Measurements from ENCODE around the gene AGPAT3.

The AGPAT3 gene

DNA sequence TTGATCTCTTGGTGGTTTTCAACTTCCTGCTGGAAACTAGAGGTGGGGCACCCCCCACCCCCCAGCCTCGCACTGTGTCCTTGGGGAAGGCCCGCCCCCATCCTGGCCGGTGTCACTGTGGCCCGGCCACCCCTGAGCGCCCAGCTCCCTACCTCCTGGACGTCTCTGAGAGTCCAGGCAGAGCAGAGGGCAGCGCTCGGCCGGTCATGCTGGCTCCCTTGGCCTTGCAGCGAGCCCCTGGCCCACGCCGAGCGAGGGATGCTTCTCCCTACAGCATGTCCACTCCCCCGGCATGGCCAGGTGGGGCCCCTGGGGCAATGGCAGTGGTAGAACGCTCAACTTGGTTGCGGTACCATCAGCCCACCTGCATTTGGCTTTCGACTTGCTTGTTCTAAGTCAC, 118.4 kb downstream of the AGPAT3 start:
- DNase-seq, result no peak

DNA sequence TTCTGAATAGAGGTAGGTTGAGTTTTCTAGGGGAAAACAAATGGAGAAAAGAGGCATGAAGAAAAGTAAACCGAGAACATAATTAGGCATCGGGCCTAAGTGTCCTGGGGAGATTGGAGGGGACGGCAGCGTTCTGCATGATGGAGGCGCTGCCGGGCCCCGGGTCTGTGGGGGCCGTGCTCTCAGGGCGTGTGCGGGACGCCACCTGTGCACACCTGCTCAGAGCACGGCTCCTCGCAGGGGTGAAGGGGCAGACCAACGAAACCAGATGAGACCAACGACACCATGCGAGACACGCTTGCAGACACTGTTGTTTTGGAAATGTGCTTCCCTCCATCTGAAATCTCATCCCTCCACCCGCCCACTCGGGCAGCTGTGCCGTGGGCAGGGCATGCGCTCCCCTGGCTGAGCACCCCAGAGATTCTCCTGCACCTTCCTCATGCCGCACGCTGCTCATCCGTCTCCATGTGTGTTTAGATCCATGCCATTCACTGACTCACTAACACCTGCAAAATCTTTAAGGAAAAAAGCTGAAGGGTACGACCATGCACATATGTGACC, 118.9 kb downstream of the AGPAT3 start:
- no peak for DNase-seq

DNA sequence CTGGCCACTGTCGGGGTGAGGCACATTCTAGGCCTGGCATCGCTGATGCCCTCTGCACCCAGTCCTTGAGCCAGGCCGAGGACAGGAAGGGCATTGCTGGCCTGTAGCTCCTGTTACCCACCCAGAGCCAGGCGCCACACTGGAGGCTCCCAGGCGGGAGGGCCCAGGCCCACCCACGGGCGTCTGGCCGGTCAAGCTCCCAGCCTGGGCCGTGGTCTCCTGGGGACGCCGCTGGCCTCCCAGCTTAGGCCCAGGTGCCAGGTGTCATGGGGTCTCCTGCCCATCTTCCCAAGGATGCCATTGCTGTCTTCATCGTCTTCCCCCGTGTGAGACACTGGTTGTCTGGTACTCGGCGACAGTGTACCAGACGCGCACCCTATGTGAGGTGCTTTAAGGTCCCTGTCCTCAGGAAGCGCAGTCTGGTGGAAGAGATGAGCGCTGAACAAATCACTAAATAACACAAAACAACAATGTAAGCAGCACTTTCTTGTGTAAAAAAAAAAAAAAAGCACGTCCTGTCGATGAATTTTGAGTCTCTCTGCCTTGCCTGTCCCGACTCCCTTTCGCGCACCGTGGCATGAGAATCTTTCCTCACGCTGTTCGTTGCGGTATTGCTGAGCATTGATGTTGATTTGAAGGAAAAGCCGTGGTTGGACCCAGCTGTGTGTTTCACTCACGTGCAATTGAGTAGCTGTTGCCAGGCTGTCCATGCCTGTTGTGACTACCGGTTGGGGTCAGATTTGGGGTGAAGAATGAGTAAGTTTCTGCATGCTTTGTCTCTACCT, 120.1 kb downstream of the AGPAT3 start:
- no peak for DNase-seq

DNA sequence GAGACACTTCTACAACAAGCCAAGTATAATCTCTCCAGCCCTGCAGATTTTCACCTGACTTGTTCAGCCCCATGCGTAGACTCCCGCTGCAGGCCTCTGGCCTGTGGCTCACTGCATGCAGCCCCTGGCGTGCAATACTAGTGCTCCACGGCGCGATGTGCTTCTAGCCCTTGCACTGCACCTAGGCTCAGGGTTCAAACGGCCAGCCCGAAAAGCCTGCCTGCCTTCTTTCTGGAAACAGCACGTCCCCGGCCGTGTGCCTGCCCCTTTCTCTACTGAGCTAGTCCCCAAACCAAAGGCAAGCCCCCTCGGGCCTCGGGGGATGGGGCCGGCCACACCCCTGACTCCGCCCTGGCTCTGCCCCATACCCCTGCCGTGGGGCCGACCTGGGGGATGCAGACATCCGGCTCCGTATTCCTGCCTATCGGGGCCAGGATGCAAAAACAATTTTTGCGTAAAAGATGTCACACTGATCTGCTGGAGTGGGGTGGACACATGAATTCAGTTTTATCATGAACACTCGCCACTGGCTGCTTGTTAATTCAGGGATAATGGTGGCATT, 120.7 kb downstream of the AGPAT3 start:
- no peak for DNase-seq

DNA sequence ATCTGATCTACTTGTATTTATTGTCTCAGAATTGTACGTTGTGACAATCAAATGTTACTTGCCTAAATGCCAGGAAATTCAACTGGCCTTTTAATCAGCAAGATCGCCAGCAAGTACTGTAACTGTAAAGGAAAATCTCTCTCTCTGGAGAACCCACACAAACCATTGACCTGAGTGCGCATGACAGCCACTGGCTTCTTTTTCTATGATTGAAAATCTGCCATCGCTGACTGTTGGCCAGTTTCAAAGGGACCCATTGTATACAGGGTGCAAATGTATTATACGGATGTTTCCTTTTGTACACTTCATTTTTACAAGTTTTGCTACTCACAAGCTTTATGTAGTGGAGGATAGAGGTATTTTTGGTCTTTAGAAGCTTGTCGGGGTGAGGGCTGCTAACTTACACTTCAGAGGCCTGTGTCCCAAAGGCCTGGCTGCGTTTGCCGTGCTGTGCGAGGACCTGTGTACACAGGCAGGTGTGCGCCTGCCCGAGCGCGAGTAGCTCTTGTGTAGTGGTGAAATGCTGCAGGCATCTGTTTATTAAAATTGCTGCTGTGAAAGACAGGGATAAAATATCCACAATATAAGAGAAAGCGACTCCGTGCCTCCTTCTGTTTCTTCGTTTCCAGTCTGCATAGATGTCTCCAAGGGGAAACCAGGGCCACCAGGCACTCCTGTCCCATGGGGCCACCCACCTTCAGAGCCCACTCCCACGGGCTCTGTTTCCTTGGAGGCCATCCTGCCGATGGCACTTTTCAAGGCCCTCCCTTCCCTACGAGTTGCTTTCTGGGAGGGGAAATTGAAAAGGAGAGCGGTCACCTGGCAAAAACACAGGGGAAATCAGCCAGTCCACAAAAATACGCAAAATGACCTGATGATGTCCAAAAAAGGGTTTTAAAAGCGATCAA, 121.8 kb downstream of the AGPAT3 start:
- DNase-seq, result no peak

DNA sequence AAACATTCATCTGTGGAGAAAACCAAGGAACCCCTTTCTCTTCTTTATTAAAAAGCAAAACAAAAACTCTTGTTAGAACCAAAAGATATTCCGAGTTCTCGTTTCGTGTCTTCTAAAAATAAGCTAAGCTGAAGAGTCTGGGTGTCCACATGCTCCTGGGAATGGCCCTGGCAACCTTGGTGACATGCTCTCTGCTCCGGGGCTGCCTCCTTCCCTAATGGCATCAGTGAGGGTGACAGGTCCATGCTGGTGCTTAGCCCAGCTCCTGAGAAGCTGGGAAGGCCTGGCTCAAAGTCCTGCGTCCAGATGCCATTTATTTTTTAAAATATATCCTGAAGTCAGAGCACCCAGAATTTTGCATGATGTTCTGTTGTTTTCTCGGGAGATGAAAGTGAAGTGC, 122.5 kb downstream of the AGPAT3 start:
- no peak for DNase-seq

DNA sequence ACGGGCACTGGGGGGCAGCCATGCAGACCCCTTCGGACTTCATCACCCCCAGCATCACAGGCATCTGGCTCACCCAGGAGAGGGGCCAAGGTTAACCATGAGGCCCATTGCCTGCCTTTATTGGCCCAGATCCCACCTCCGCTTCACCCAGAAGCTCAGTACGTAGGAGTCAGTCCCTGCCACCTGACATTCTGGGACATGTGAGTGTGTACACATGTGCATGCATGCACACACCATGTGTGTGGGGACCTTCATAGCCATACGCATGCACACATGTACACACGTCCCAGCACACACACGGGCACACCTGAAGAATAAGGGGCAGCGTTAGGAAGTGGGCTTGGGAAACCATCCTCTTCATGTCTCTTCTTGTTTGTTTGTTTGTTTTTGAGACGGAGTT, 123.0 kb downstream of the AGPAT3 start:
- no peak for DNase-seq

DNA sequence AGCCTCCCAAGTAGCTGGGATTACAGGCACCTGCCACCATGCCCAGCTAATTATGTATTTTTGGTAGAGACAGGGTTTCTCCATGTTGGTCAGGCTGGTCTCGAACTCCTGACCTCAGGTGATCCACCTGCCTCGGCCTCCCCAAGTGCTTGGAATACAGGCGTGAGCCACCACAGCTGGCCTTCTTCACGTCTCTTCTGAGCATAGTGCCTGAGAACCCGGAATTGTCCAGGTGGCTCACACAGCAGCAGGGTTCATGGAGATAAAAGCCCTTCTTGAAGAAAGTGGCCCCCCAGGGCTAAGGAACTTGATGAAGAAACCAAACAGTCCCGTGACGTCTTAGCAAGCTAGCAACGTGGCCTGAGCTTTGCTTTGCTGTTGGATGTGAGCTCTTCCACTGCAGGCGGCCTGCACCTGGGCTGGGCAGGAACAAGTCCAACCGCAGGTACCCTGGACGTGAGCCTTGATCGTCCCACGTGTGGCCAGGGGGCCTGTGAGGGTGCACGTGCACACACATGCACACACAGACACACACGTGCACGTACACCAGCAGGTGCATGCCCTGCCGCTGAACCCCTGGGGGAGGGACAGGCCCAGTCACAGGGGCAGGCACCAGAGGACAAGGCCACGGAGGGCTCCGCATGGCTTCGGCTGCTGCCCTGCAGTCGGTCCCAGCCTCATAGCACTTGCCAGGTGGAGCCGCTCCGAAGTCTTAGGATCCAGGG, 123.6 kb downstream of the AGPAT3 start:
- no peak for DNase-seq

DNA sequence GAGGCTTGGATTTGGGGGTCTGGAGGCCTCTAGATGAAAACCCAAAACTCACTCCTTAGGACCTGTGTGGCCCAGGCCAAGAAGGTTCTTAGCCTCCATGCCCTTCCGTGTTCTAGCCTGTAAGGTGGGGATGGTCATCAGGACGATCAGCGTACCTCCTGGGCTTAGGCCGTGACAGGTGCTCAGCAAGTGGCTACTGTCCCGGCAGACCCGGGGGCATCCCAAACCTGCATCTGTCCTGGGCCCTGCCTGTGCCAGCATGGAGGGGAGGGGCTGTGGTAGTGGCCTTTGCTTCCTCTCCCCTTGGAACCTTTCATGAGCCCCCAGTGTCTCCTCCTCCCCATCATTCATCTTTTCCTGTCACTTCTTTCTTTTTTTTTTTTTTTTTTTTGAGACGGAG, 124.4 kb downstream of the AGPAT3 start:
- DNase-seq, result no peak

DNA sequence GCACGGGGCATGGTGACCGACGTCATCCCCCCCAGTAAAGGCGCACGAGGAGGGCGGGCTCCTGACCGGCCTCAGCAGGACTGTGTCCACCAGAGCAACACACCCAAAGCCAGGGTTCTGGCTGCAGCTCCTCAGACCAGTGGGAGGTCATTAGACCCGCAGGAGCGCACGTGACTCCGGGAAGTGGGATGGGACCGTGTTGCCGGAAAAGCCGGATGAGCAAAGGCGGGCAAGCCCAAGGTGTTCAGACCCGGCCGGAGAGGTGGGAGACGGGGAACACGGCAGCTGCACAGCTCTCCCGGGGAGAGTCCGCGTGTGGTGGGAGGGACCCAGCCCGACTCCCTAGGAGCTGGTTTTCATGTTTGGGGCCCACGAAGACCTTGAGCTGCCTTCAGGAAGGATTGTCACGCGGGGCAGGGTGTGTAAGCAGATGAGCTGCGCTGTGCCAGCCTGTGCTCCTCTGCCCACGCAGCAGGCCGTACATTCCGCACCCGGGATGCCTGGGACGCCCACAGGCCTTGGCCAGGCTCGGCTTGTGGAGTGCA, 126.5 kb downstream of the AGPAT3 start:
- DNase-seq, result no peak

DNA sequence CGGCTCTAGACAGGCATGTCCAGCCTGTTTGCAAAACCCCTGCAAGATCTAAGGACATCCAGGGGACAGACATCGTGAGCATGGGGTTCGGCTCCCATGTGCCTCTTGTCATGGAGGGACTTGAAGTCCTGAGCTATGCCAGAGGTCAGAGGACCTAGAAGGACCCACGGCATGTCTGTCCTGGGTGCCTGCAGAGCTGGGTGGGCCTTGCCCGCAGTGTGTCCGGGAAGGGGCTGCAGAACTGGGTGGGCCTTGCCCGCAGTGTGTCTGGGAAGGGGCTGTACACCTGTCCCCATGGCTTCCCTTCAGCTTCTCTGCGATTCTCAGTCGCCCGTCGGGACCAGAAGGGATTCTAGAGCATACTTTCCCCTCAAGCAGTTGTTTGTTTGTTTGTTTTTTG, 127.1 kb downstream of the AGPAT3 start:
- no peak for DNase-seq

DNA sequence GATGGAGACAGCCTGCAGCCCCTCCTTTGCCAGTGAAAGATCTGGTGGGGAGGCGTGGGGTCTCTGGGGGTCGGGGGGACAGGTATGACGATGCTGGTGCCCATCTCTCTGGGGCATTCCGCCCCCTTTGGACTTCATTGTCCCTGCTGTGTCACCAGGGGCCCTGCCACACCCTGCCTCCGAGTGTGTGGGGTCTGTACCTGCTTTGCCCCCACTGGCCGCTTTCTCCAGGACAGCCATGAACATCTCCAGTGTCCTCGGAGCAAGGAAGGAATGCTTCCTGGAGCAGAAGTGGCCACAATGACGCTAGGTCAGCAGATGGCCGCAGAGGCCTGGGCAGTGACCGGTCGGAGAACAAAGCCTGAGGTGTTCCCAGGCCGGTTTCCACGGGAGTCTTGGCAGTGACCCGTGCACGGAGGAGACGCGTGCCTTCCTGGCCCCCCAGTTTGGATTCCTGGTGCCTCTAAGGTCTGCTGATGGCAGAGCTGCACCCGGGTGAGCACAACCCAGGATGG, 128.5 kb downstream of the AGPAT3 start:
- no peak for DNase-seq

DNA sequence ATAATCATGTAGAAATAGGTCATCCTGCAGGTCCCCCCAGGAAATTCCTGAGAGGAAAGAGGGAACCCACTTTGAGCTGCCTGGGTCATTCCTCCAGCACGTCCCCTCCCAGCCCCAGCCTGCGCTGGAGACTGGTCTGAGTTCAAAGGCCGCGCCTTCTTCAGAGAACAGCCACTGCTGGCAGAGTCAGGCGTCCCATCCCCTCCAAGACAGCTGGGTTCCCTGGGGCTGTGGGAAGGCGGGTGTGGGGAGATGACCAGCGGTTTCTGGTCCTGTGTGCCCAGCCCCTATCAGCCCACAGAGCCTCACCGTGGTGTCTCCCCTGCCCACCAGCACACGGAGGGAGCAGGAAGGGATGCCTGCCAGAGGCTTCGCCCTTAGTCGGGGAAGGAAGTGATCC, 129.1 kb downstream of the AGPAT3 start:
- DNase-seq, result no peak

DNA sequence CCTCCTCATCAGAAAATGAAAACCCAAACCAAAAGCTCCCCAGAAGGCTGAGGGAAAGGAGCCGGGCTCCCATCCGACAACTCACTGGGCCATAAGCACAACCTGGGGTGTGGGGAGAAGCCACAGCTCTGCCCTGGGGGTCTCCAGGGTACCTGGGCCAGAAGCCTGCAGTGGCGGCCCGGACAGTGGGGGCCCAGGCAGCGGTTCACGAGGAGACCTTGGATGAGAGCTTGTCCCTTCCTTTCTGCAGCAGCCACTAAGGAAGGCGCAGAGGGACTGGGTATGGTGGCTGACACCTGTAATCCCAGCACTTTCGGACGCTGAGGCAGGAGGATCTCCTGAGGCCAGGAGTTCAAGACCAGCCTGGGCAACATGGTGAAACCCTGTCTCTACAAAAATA, 129.6 kb downstream of the AGPAT3 start:
- no peak for DNase-seq

DNA sequence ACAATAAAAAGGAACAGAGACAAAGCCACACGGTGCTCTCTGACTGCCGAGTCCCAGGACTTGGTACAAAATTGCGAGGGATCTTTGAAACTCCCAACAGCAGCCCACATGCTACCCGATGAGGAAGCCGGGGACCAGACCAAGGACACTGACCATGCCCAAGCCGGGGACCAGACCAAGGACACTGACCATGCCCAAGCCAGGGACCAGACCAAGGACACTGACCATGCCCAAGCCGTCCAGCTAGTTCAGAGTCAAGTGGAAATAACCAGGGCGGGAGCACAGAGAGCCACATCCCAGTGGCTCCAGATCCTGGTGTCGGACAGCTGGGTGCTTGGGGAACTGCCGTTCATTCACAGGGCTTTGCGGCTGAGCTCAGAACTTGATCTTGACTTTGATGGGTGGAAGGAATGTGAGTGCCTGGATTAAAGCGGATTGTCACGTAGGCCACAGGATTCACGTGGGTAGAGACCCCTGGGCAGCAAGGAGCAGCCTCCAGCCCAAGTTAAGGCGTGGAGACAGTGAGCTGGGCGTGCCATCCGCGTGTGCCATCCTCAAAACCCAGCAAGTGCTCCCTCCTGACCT, 130.6 kb downstream of the AGPAT3 start:
- no peak for DNase-seq

DNA sequence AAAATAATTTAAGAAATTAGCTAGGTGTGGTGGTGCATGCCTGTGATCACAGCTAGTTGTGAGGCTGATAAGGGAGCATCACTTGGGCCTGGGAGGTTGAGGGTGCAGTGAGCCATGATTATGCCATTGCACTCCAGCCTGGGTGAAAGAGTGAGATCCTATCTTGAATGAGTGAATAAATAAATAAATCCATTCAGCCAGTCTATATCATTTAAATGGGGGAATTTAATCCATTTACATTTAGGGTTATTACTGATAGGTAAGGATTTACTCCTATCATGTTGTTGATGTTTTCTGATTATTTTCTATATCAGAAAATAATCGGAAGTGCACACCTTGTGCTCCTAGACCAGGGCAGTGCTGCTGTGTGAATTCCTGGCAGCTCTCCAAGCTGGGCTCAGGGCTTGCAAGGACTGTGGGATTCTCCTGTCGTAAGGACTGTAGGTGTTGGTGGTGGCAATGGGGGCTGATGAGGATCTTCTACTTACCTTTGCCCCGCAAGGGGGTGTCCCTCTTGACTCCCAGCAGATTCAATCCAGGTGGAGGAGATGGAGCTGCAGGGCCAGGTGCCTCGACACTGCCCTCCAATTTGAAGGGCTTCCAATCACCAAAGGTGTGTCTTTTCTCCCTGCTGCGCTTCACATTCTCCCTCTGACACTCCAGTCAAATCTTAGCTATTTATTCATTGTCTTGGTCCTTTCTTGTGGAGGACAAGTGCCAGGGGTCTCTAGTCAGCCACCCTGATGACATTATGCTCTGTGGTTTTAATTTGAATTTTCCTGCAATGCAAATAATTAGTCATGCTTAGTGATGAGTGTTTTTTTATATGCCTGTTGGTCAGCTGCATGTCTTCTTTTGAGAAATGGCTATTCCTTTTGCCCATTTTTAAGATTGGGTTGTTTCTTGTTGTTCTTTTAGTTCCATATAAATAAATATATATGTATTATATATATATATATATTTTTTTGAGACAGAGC, 133.0 kb downstream of the AGPAT3 start:
- no peak for DNase-seq

DNA sequence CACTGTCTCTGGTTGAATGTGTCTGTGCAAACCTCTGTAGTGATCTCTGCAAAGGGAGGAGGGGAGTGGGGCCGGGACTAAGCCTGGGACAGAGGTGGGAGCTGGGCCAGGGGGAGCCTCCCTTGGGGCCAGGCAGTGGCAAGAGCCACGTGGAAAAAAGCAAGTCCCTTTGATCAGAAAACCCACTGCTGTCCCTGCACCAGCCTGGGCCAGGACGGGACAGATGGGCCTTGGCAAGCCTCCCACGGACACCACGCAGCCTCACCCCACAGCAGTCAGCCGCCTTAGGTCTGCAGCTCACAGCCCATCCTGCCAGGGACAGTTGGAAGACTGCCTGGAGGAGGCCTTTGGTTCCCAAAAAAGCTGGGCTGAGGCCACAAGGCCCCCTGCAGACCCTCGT, 135.3 kb downstream of the AGPAT3 start:
- no peak for DNase-seq

DNA sequence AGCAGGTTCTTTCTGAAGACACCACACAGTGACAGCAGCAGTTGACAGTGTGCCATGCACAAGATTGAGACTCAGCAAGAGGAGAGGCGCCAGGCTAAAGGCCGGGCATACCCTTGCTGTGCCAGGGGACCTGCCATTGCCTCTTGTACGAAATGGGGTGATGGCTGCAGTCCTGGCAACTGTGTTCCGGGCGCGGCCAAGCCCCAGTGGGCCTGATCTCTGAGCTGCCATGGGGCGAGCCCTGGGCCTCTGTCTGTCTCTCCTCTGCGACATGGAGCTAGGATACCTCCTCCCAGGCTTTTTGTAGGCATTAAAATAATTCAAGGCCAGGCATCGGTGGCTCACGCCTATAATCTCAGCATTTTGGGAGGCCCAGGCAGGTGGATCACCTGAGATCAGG, 137.5 kb downstream of the AGPAT3 start:
- DNase-seq, result no peak

DNA sequence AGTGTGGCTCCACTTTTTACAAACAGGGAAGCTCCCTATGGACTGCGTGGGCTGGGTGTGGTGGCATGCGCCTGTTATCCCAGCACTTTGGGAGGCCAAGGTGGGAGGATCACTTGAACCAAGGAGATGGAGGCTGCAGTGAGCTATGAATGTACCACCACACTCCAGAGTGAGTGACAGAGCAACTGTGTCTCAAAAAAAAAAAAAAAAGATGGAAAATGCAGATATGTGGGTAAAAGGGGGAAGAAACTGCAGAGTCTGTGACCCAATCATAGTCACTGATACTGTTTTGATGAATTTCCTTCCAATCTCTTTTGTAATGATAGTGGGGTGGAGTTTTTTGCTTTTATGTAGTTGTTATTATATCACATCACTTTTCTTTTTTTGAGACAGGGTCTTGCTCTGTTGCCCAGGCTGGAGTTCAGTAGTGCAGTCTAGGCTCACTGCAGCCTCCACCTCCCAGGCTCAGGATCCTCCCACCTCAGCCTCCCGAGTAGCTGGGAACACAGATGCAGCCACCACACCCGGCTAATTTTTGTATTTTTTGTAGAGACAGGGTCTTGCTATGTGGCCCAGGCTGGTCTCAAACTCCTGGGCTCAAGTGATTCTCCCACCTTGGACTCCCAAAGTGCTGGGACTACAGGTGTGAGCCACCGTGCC, 138.4 kb downstream of the AGPAT3 start:
- DNase-seq, result no peak

DNA sequence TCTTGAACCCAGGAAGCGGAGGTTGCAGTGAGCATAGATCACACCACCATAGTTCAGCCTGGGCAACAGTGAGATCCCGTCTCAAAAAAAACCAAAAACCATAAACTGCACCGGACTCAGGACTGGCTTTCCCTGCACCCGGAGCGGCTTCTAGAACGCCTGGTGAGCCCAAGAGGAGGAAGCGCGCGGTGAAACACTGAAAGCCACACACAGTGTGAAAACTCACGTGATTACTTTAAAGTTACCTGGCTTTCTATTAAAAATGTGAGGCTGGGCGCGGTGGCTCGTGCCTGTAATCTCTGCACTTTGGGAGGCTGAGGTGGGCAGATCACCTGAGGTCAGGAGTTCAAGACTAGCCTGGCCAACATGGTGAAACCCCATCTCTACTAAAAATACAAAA, 140.0 kb downstream of the AGPAT3 start:
- DNase-seq, result no peak
